GM12801 (cell line): ENCODE data around the gene ALG10B.

Source experiments
- TF ChIP-seq, protein P1 (sequence below): IDR thresholded peaks from one replicate; pipeline ENCODE4 v1.5.1; 2011; ENCODE audit warnings: control low read depth; ENCODE audit not compliant: insufficient read length; ENCODE audit errors: extremely low read depth

Gene ALG10B

DNA sequence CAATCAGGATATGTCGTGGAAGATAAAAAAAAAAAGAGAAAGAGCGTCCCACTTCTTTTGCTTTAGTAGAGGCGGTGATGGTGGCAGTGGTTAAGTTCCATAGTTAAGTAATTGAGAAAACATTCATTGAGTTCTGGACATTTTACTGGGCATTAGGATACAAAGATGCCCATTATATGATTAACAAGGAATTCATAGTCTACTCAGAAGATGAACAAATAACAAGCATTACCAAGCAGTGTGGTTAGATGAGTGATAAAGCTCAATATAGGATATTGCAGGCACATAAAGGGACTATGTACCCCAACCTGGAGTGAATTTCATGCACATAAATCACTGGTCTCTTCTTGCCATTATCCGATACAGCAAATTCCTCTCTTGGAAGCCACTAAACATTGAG lies 53.7 kb downstream of the ALG10B start:
- TF ChIP-seq, protein P1, sequence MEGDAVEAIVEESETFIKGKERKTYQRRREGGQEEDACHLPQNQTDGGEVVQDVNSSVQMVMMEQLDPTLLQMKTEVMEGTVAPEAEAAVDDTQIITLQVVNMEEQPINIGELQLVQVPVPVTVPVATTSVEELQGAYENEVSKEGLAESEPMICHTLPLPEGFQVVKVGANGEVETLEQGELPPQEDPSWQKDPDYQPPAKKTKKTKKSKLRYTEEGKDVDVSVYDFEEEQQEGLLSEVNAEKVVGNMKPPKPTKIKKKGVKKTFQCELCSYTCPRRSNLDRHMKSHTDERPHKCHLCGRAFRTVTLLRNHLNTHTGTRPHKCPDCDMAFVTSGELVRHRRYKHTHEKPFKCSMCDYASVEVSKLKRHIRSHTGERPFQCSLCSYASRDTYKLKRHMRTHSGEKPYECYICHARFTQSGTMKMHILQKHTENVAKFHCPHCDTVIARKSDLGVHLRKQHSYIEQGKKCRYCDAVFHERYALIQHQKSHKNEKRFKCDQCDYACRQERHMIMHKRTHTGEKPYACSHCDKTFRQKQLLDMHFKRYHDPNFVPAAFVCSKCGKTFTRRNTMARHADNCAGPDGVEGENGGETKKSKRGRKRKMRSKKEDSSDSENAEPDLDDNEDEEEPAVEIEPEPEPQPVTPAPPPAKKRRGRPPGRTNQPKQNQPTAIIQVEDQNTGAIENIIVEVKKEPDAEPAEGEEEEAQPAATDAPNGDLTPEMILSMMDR, result no peak

DNA sequence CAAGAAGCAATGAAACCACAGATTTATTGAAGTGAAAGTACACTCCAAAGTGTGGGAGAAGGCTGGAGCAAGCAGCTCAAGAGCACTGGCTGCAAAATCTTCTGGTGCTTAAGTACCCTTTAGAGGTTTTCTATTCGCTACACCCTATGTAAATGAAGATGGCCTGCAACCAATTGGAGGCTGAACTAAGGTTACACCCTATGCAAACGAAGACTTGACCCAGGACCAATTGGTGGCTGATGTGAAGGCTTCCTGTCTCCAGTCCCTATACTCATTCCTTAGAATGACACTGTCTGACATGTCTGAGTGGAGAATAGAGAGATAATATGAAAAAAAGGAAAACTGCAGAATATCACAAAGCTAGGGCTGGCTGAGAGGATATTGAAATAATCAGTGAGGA lies 57.2 kb downstream of the ALG10B start:
- TF ChIP-seq, protein P1, result no peak

DNA sequence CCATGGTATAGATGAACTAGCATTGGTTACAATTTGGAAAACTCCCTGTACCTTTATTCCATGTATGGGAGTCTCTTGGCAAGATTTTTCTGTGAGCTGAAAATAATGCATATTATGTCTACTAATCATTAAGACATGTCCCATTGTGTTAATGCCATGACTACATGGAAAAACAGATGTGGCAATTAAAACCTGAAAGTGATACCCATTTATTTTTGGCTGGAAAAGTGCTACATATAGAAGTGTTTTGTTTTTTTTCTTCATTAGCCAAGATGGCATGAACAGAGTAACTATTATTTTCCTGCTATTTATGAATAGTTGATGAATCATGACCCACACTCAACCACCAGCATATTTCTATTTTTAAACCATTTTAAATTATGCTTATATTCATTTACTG lies 58.2 kb downstream of the ALG10B start:
- TF ChIP-seq, protein P1, result no peak
